Raji (cell line): Measurements from ENCODE around the gene KMT5C.

Source experiments
- POLR2A ChIP-seq: IDR thresholded peaks from 2 replicates; pipeline ENCODE4 v1.6.1; 2011; ENCODE audit warnings: low read depth, low read length, control low read depth; ENCODE audit not compliant: insufficient read depth

The KMT5C gene

GRCh38 chr19:55311397-55311796 lies 28.3 kb upstream of the KMT5C start:
- no peak for TF ChIP-seq POLR2A

GRCh38 chr19:55311797-55312196 lies 27.9 kb upstream of the KMT5C start:
- no peak for TF ChIP-seq POLR2A

GRCh38 chr19:55312621-55313512 lies 26.8 kb upstream of the KMT5C start:
- no peak for TF ChIP-seq POLR2A

- no peak for TF ChIP-seq POLR2A
These were observed 25.3 kb upstream of the KMT5C start for GRCh38 chr19:55314396-55314795.

GRCh38 chr19:55315956-55316525 lies 23.6 kb upstream of the KMT5C start:
- no peak for TF ChIP-seq POLR2A

GRCh38 chr19:55316646-55317045 lies 23.0 kb upstream of the KMT5C start:
- no peak for TF ChIP-seq POLR2A

- TF ChIP-seq POLR2A: no peak
These were observed 19.9 kb upstream of the KMT5C start for GRCh38 chr19:55319785-55320184.

- TF ChIP-seq POLR2A: no peak
These were observed 18.7 kb upstream of the KMT5C start for GRCh38 chr19:55320844-55321419.

- no peak for TF ChIP-seq POLR2A
These were observed 18.1 kb upstream of the KMT5C start for GRCh38 chr19:55321466-55322137.

- TF ChIP-seq POLR2A: no peak
These were observed 17.3 kb upstream of the KMT5C start for GRCh38 chr19:55322204-55322885.

- TF ChIP-seq POLR2A: no peak
These were observed 15.0 kb upstream of the KMT5C start for GRCh38 chr19:55324662-55325061.

GRCh38 chr19:55325172-55325571 lies 14.5 kb upstream of the KMT5C start, which contains the start of gene TMEM150B:
TSS of gene TMEM150B (minus strand) at chr19:55325341. CDS start at chr19:55321036, 4,305 bp downstream.
- no peak for TF ChIP-seq POLR2A

- TF ChIP-seq POLR2A: no peak
These were observed 5.8 kb upstream of the KMT5C start for GRCh38 chr19:55333870-55334269.

GRCh38 chr19:55336101-55336500 lies 3.6 kb upstream of the KMT5C start:
- TF ChIP-seq POLR2A: no peak

GRCh38 chr19:55339889-55340783 lies 460 bp downstream of the KMT5C start:
- TF ChIP-seq POLR2A: peak; percentile 67

- TF ChIP-seq POLR2A: no peak
These were observed 1.1 kb downstream of the KMT5C start for GRCh38 chr19:55340784-55341147.
